HepG2 (cell line): ENCODE data around the gene DENND4C. TPM values are rescaled to one million over a fixed set of nuclear protein-coding genes. Genes with fewer than 3 reads are reported as not detected.

ENCODE experiments used
- CCAR2 ChIP-seq: fragments of 200-400 bp; formaldehyde crosslinking; optimal IDR thresholded peaks from 2 replicates; pipeline ENCODE3; 2018; ENCODE audit warnings: low read depth, mild to moderate bottlenecking, low read length, moderate library complexity
- CHCHD3 ChIP-seq: sonication (generic); formaldehyde crosslinking; IDR thresholded peaks from 2 replicates; pipeline ENCODE4 v1.8.0; 2022; ENCODE audit warnings: mild to moderate bottlenecking, missing genetic modification reagents, moderate library complexity
- FOXA3 ChIP-seq: IDR thresholded peaks from 2 replicates; pipeline ENCODE4 v1.6.1; 2016; ENCODE audit warnings: missing genetic modification reagents, missing compliant biosample characterization
- GPBP1L1 ChIP-seq: sonication (generic); formaldehyde crosslinking; IDR thresholded peaks from 2 replicates; pipeline ENCODE4 v1.5.0; 2020; ENCODE audit warnings: mild to moderate bottlenecking, missing genetic modification reagents
- GZF1 ChIP-seq: sonication (generic); formaldehyde crosslinking; IDR thresholded peaks from 2 replicates; pipeline ENCODE4 v1.5.1; 2020; ENCODE audit warnings: mild to moderate bottlenecking, missing genetic modification reagents
- HNRNPL ChIP-seq: fragments of 200-400 bp; formaldehyde crosslinking; IDR thresholded peaks from 2 replicates; pipeline ENCODE4 v1.6.1; 2017; ENCODE audit warnings: mild to moderate bottlenecking, low read depth, low read length
- HOXA9 ChIP-seq: sonication (generic); formaldehyde crosslinking; IDR thresholded peaks from 2 replicates; pipeline ENCODE4 v1.8.1; 2022; ENCODE audit warnings: missing genetic modification reagents, mild to moderate bottlenecking, moderate library complexity, borderline replicate concordance
- MATR3 ChIP-seq: sonication (generic); formaldehyde crosslinking; IDR thresholded peaks from 2 replicates; pipeline ENCODE4 v1.4.0; 2020; ENCODE audit warnings: missing genetic modification reagents
- MLX ChIP-seq: IDR thresholded peaks from 2 replicates; pipeline ENCODE4 v1.6.1; 2016
- NFIC ChIP-seq: IDR thresholded peaks from 2 replicates; pipeline ENCODE4 v1.6.1; 2012; ENCODE audit warnings: mild to moderate bottlenecking, low read length, inconsistent platforms
- PTBP1 ChIP-seq: fragments of 200-400 bp; formaldehyde crosslinking; IDR thresholded peaks from 2 replicates; pipeline ENCODE4 v1.6.1; 2018; ENCODE audit warnings: low read length, low read depth; ENCODE audit not compliant: poor library complexity, severe bottlenecking
- TBL1XR1 ChIP-seq: fragments of 150-350 bp; IDR thresholded peaks from 2 replicates; pipeline ENCODE4 v1.6.1; 2014; ENCODE audit warnings: borderline replicate concordance, low read length; ENCODE audit not compliant: partially characterized antibody
- TBX3 ChIP-seq: fragments of 450-650 bp; IDR thresholded peaks from 2 replicates; pipeline ENCODE4 v1.6.1; 2017; ENCODE audit warnings: antibody characterized with exemption, mild to moderate bottlenecking, inconsistent platforms, borderline replicate concordance
- TEAD3 ChIP-seq: optimal IDR thresholded peaks from 2 replicates; pipeline ENCODE3; 2016; ENCODE audit warnings: borderline replicate concordance
- ZBTB49 ChIP-seq: sonication (generic); formaldehyde crosslinking; IDR thresholded peaks from 2 replicates; pipeline ENCODE4 v1.4.0; 2020; ENCODE audit warnings: missing genetic modification reagents, borderline replicate concordance
- ZC3H13 ChIP-seq: sonication (generic); formaldehyde crosslinking; IDR thresholded peaks from 2 replicates; pipeline ENCODE4 v1.8.1; 2023; ENCODE audit warnings: mild to moderate bottlenecking, missing genetic modification reagents, moderate library complexity
- ZNF234 ChIP-seq: sonication (generic); formaldehyde crosslinking; conservative IDR thresholded peaks from 2 replicates; pipeline ENCODE4 v1.5.1; 2020; ENCODE audit warnings: mild to moderate bottlenecking, missing genetic modification reagents
- ZNF329 ChIP-seq: sonication (generic); formaldehyde crosslinking; IDR thresholded peaks from 2 replicates; pipeline ENCODE4 v1.9.0; 2021; ENCODE audit warnings: low read depth, mild to moderate bottlenecking, missing genetic modification reagents
- ZNF431 ChIP-seq: sonication (generic); formaldehyde crosslinking; IDR thresholded peaks from 2 replicates; pipeline ENCODE4 v1.9.0; 2022; ENCODE audit warnings: missing genetic modification reagents, low read depth, mild to moderate bottlenecking, borderline replicate concordance
- ZNF746 ChIP-seq: sonication (generic); formaldehyde crosslinking; IDR thresholded peaks from 2 replicates; pipeline ENCODE4 v1.8.0; 2022; ENCODE audit warnings: mild to moderate bottlenecking, missing genetic modification reagents
- ZSCAN12 ChIP-seq: sonication (generic); formaldehyde crosslinking; IDR thresholded peaks from 2 replicates; pipeline ENCODE4 v1.9.0; 2021; ENCODE audit warnings: mild to moderate bottlenecking, missing genetic modification reagents
- polyA plus RNA-seq, 8 experiments: library from polyadenylated mRNA; depleted of rRNA in 3 of 8; stranded (reverse) in 7 of 8; unstranded in 1 of 8; fragments of >200 nt; fragmentation: Illumina TruSeq in 4 of 8; extraction: Trizol in 4 of 8; gene quantifications; 2 replicates each; pipeline versions ENCODE4 v1.2.1 to v1.2.3, GENCODE V29; 2011 to 2016; ENCODE audit warnings: low read depth in 4 of 8, missing spikeins in 1 of 8, mixed read lengths in 1 of 8; ENCODE audit not compliant: insufficient read depth in 1 of 8
- total RNA-seq, 5 experiments: library from RNA; depleted of rRNA; stranded (reverse); fragments of >200 nt; fragmentation: Illumina TruSeq; extraction: Trizol; gene quantifications; 2 replicates each; pipeline ENCODE4 v1.2.3, GENCODE V29; 2016; ENCODE audit warnings: low read depth in 1 of 5
- TF ChIP-seq, protein P1 (sequence below): fragments of 450-650 bp; IDR thresholded peaks from 2 replicates; pipeline ENCODE4 v1.6.1; 2016
- TF ChIP-seq, protein P2 (sequence below): sonication (generic); formaldehyde crosslinking; IDR thresholded peaks from 2 replicates; pipeline ENCODE4 v1.4.0; 2020; ENCODE audit warnings: low read depth, mild to moderate bottlenecking, missing genetic modification reagents

The DENND4C gene
- total and polyA plus RNA-seq, 2 of the 13 experiments (the other 11 are each of a cell fraction or from before 2014, with no cell fraction given) = 19.1 to 27.2 TPM

DNA sequence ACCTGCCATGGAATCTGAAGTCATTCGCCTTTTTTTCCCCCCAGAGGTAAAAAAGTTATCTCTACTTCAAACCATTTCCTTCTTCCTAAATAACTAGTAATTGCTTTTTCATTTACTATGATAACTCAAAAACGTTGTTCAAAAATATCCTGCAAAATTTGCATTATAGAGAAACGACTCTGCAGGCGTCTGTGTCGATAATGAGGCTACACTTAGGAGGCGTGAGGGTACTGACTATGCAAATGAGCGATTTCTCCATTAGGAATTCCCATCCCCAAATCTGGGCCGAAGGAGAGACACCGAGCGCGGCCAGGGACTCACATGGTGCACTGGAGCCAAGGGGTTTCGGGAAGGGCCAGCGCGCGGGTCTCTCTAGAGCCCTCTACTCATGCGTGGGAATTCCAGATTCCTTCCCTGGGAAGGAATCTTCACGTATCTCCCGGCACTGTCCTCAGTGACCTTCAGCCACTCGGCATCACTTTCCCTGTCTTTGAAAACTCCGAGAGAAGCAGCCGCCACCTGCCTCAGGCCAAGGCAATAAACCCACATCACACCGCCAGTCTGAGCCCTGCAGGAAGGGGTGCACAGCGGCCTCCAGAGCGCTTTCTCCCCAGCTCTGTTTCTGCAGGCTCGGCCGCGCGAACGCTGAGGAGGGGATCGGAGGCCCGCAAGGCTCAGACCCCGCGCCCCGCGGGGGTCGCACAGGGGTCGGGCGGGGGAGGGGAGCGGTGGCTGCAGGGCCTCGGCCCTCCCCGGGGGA is 718 bp upstream of the DENND4C start (continued):
- TF ChIP-seq, protein P1, sequence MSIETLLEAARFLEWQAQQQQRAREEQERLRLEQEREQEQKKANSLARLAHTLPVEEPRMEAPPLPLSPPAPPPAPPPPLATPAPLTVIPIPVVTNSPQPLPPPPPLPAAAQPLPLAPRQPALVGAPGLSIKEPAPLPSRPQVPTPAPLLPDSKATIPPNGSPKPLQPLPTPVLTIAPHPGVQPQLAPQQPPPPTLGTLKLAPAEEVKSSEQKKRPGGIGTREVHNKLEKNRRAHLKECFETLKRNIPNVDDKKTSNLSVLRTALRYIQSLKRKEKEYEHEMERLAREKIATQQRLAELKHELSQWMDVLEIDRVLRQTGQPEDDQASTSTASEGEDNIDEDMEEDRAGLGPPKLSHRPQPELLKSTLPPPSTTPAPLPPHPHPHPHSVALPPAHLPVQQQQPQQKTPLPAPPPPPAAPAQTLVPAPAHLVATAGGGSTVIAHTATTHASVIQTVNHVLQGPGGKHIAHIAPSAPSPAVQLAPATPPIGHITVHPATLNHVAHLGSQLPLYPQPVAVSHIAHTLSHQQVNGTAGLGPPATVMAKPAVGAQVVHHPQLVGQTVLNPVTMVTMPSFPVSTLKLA = no peak
- TF ChIP-seq ZC3H13 (CRISPR knock-in tag) (0 out of 2 replicates have a peak, but pooled peaks have one; percentile 47), MLX (CRISPR knock-in tag) (no peak), MATR3 (CRISPR knock-in tag) (no peak), CCAR2 (no peak), ZSCAN12 (CRISPR knock-in tag) (no peak), GPBP1L1 (no peak), HOXA9 (CRISPR knock-in tag) (no peak), HNRNPL (0 out of 2 replicates have a peak, but pooled peaks have one; percentile 25), GZF1 (CRISPR knock-in tag) (no peak), ZNF746 (CRISPR knock-in tag) (0 out of 2 replicates have a peak, but pooled peaks have one; percentile 45), TBX3 (no peak), PTBP1 (no peak), FOXA3 (no peak), TBL1XR1 (no peak), ZNF329 (no peak), NFIC (no peak), ZNF234 (CRISPR knock-in tag) (no peak), ZNF431 (CRISPR knock-in tag) (no peak), CHCHD3 (no peak), ZBTB49 (CRISPR knock-in tag) (no peak), TEAD3 (CRISPR knock-in tag) (no peak)
- TF ChIP-seq, protein P2, sequence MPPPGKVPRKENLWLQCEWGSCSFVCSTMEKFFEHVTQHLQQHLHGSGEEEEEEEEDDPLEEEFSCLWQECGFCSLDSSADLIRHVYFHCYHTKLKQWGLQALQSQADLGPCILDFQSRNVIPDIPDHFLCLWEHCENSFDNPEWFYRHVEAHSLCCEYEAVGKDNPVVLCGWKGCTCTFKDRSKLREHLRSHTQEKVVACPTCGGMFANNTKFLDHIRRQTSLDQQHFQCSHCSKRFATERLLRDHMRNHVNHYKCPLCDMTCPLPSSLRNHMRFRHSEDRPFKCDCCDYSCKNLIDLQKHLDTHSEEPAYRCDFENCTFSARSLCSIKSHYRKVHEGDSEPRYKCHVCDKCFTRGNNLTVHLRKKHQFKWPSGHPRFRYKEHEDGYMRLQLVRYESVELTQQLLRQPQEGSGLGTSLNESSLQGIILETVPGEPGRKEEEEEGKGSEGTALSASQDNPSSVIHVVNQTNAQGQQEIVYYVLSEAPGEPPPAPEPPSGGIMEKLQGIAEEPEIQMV (CRISPR knock-in tag) = no peak
